Adrenal gland (tissue), 12 donors: ENCODE measurements around the gene ZBTB38. TPM values are rescaled to one million over a fixed set of nuclear protein-coding genes. Genes with fewer than 3 reads are reported as not detected.
A peak's percentile ranks its signal among the peaks of the same experiment; 100 is the strongest.

Experiments
- DNase-seq, 7 donors: peaks; one replicate each; pipeline ENCODE4 v3.0.0-alpha.2; 2019 to 2020
- H3K27ac ChIP-seq, 5 donors: fragments of 200-600 bp; sonication (generic) in 4 of 5; 1 replicate in 3 of 5; 2 replicates in 2 of 5; pipeline versions ENCODE4 v1.5.1 to v1.8.0; 2016 to 2020; ENCODE audit warnings: mild to moderate bottlenecking in 1 of 5
- H3K27me3 ChIP-seq: fragments of 200-600 bp; 2 replicates; pipeline ENCODE4 v1.8.0; 2021
- H3K36me3 ChIP-seq, 2 donors: fragments of 200-600 bp; replicated peaks in 1 of 2; 1 replicate in 1 of 2; 2 replicates in 1 of 2; pipeline versions ENCODE4 v1.5.1 to v1.8.0; 2018 to 2022
- H3K4me1 ChIP-seq, 2 donors: fragments of 200-600 bp; replicated peaks in 1 of 2; 1 replicate in 1 of 2; 2 replicates in 1 of 2; pipeline versions ENCODE4 v1.5.1 to v1.8.0; 2018 to 2021
- H3K4me3 ChIP-seq, 4 donors: fragments of 200-600 bp; sonication (generic) in 3 of 4; one replicate each; pipeline ENCODE4 v1.5.1; 2016 to 2018
- H3K9me3 ChIP-seq, 3 donors: fragments of 200-600 bp; sonication (generic) in 1 of 3; replicated peaks in 1 of 3; 1 replicate in 2 of 3; 2 replicates in 1 of 3; pipeline versions ENCODE4 v1.5.1 to v1.8.0; 2016 to 2021
- CTCF ChIP-seq, 6 experiments: fragments of 450-650 bp in 4 of 6; fragments of 200-600 bp in 2 of 6; sonication (generic) in 1 of 6; IDR thresholded peaks; 1 replicate in 5 of 6; 2 replicates in 1 of 6; pipeline versions ENCODE4 v1.5.1 to v1.8.0; 2016 to 2021; ENCODE audit warnings: antibody characterized with exemption in 6 of 6, mild to moderate bottlenecking in 2 of 6, moderate library complexity in 1 of 6
- POLR2A ChIP-seq, 2 donors: fragments of 450-650 bp; IDR thresholded peaks; one replicate each; pipeline ENCODE4 v1.6.1; 2017; ENCODE audit warnings: antibody characterized with exemption in 2 of 2, mild to moderate bottlenecking in 2 of 2, moderate library complexity in 1 of 2
- WGBS, 4 donors: extraction: QIAGEN DNeasy Blood & Tissue Kit in 2 of 4; methylation state at CpG; one replicate each; pipeline versions ENCODE4 v1.1.5 to v1.1.7; 2013 to 2017; 5-methylcytosine and 5-hydroxymethylcytosine counted together
- intact Hi-C, 2 donors: fragments of 100-400 bp; cut with DNase I; formaldehyde crosslinking; loops; one replicate each; pipeline versions ENCODE4 v1.14.1 to v1.15.0; 2022 to 2023
- polyA plus RNA-seq, 3 donors: library from polyadenylated mRNA; stranded (reverse); fragments of 200-250 nt in 2 of 3; fragments of 350-450 nt in 1 of 3; fragmentation: Illumina TruSeq in 1 of 3; extraction: RNeasy Lipid Tissue Mini Kit (QIAGEN cat#74804) in 1 of 3; gene quantifications; one replicate each; pipeline ENCODE4 v1.2.3, GENCODE V29; 2013 to 2014
- total RNA-seq, 9 donors: library from RNA; depleted of rRNA in 4 of 9; stranded (reverse); fragments of >200 nt in 4 of 9; fragments of 120-200 nt in 1 of 9; fragmentation: NEBNext Ultra II Directional in 1 of 9; extraction: Animal tissue kit (Norgen Biotek cat#: 25700) in 1 of 9; gene quantifications; one replicate each; pipeline versions ENCODE4 v1.1.0 to v1.2.4, GENCODE V29; 2013 to 2023
- donor health status: healthy with polysubstance abuse.
- donor health status: Bipolar disorder and iron deficiency.
- donor health status: DM: yes; HTN: yes; CAD: no.
- donor health status: DM: no; HTN: no; CAD: no.
- donor health status: DM: no; HTN: no; CAD: no.
- donor health status: DM: yes; HTN: yes; CAD: no.

Gene ZBTB38
- total and polyA plus RNA-seq, 12 donors, result 12.0 to 231 (median 147) TPM

GRCh38 chr3:141395005-141395589 is 26.8 kb downstream of the ZBTB38 start:
- Histone ChIP-seq H3K27ac (no peak overlapping the region), H3K27me3 (no peaks in the 10 kb centered on the region), H3K4me1 (peaks cover 26 to 47% of the 10 kb centered on the region in 2 donors), H3K36me3 (no peaks in the 10 kb centered on the region), H3K4me3 (no peak overlapping the region), H3K9me3 (no peaks in the 10 kb centered on the region)
- no peak for DNase-seq
- no peak for TF ChIP-seq CTCF (IDR thresholded peaks at IDR 0.05)
- intact Hi-C loops, result no loop called here
- WGBS, 4 donors, result 91 to 95% (median 94%) methylated on average over 5 of the region's 5 CpGs

- Histone ChIP-seq H3K27ac (no peak overlapping the region), H3K36me3 (no peaks in the 10 kb centered on the region), H3K4me1 (peaks cover 38 to 43% of the 10 kb centered on the region in 2 donors), H3K27me3 (no peaks in the 10 kb centered on the region), H3K9me3 (no peaks in the 10 kb centered on the region), H3K4me3 (no peak overlapping the region)
- TF ChIP-seq CTCF (IDR thresholded peaks at IDR 0.05), result no peak
- TF ChIP-seq POLR2A (IDR thresholded peaks at IDR 0.05), result no peak
- 94 to 97% (median 97%) methylated on average over 5 of the region's 5 CpGs for WGBS, 4 donors
- DNase-seq, result no peak
- intact Hi-C loops, result no loop called here
These were observed 29.7 kb downstream of the ZBTB38 start for GRCh38 chr3:141397996-141398395.

GRCh38 chr3:141399200-141399599 is 30.9 kb downstream of the ZBTB38 start:
- TF ChIP-seq POLR2A (IDR thresholded peaks at IDR 0.05) (no peak), CTCF (IDR thresholded peaks at IDR 0.05) (no peak)
- Histone ChIP-seq H3K36me3 (peaks cover 0 to 3% of the 10 kb centered on the region in 2 donors), H3K27ac (peak overlapping the region; percentile 67 to 98 (median 98)), H3K27me3 (no peaks in the 10 kb centered on the region), H3K4me3 (no peak overlapping the region), H3K4me1 (peaks cover 42% of the 10 kb centered on the region in 2 donors), H3K9me3 (no peaks in the 10 kb centered on the region)
- no peak for DNase-seq
- intact Hi-C loops, result no loop called here
- 57 to 77% (median 73%) methylated on average over 2 of the region's 2 CpGs for WGBS, 4 donors

- 60 to 72% (median 70%) methylated on average over 5 of the region's 5 CpGs for WGBS, 4 donors
- Histone ChIP-seq H3K4me3 (no peak overlapping the region), H3K9me3 (no peaks in the 10 kb centered on the region), H3K27me3 (no peaks in the 10 kb centered on the region), H3K36me3 (peaks cover 0 to 14% of the 10 kb centered on the region in 2 donors), H3K27ac (peak overlapping the region; percentile 93 to 98 (median 98)), H3K4me1 (peaks cover 51 to 53% of the 10 kb centered on the region in 2 donors)
- no peak for DNase-seq
- intact Hi-C loops, result no loop called here
- TF ChIP-seq CTCF (IDR thresholded peaks at IDR 0.05) (no peak), POLR2A (IDR thresholded peaks at IDR 0.05) (peak in 1 of 2 donors; percentile 38)
These were observed 32.0 kb downstream of the ZBTB38 start for GRCh38 chr3:141400073-141400971.
